Stimulated activated CD8-positive, alpha-beta memory T cell treated with anti-CD3 and anti-CD28 coated beads, Interleukin-7, amount 100 ng/mL, for 1 hour (primary cell): Measurements from ENCODE around the gene TEPSIN.

ENCODE experiments used
- DNase-seq, 2 donors: peaks; one replicate each; pipeline ENCODE4 v3.0.0-alpha.2; 2020; ENCODE audit warnings: low read depth in 2 of 2

The TEPSIN gene

GRCh38 chr17:81270279-81270678 is 31.4 kb upstream of the TEPSIN start:
- DNase-seq: no peak

DNA sequence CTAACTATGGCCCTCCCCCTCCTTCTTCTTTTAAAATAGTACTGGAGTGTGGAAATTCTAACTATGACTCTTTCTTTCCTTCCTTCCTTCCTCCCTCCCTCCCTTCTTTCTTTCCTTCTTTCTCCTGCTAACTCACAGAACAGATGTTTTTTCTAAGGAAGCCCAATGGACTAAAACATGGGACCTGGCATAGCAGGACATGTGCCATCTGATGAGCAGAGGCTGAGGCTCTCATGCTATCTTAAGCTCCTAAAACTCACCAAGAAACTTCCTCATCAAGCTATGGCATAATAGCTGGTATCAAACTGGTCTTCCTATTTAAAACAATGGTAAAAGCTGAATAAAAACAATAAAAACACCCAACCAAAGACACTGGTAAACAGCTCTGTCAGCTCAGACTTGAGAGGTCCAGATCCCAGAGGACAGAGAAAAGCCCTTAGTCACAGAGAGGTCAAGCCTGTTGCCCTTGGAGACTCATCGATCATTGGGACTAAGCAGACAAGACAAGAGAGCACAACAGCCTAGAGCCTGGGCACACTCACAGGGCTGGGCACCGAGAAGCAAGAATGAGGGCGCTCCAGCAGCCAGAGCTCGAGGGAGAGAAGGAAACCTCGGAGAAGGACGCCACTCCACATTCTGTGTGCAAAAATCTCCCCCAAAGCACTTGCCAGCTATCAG is 28.7 kb upstream of the TEPSIN start:
- no peak for DNase-seq

DNA sequence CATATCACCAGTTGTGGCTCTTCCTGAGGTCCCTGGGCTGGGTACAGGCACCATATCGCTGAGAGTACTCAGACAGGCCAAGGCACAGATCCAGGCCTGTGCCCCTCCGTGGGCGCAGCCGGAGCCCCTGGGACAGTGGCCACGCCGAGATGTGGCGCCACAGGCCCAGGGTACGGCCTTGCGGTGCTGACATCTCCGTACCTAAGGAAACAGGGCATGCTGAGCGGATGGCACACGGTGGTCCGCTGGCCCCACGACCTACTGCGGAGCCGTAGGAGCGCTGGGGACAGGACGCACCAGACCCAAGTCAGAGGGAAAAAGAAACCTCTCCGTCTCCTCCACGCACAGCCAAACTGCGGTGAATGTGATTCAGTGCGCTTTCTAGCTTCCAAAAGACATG is 26.7 kb upstream of the TEPSIN start:
- no peak for DNase-seq

DNA sequence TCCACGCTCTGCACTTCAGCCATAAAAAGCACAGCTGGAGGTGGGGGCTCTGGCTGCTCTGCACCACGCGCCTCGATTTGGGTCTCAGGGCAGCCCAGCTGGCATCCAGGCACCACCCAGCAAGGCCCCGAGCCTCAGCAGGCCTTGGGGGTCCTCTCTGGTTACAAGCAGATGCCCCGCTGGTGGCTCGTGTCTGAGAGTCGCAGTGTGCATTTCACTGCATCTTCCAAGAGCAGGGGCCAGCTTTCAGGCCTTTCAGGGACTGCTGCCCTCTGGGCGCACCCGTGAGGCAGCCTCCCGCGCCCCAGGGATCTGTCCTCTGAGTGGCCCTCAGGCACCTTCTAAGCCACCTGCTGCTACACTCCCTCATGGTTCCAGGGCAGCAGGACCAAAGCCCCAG is 25.8 kb upstream of the TEPSIN start:
- DNase-seq: no peak

GRCh38 chr17:81263371-81264181 is 24.7 kb upstream of the TEPSIN start:
- no peak for DNase-seq

GRCh38 chr17:81261582-81262336 is 22.9 kb upstream of the TEPSIN start:
- DNase-seq: no peak

DNA sequence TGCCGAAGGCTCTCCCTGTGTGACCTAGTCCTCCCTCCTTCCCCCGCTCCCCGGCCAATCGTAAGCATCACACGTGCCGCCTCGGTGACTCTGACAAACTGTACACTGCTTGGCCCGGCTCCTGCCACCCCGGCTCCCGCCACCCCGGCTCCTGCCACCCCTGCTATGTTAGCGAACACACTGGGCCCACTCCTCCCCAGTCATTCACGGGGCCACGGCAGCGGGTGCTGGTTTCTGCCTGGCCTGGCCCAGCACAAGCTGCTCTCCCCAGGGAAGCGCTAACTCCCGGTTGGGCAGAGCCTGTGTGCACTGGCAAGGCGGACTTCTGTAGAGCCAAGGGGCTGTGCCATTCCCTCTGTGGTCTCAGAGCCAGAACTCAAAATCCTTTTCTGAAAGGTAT is 22.2 kb upstream of the TEPSIN start:
- DNase-seq: no peak

- no peak for DNase-seq
Measured at GRCh38 chr17:81260641-81261040, 21.8 kb upstream of the TEPSIN start.

DNA sequence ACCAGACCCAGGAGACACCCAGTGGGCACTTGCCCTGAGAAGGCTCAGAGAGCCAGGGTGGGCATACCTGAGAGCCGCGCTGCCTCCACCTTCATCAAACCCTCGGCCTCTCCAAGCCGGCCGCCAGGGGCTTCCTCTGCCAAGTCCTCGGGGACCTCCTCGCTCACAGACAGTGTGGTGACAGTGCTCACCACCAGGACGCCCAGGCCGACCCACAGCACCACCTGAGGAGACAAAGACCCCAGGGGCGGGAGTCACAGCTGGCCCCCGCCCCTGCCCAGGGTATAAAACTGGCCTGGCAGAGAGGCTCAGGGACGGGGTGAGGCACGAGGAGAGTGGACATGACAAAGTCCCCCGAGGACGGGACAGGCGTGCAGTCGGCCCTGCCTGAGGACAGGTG is 21.3 kb upstream of the TEPSIN start:
- DNase-seq: no peak

DNA sequence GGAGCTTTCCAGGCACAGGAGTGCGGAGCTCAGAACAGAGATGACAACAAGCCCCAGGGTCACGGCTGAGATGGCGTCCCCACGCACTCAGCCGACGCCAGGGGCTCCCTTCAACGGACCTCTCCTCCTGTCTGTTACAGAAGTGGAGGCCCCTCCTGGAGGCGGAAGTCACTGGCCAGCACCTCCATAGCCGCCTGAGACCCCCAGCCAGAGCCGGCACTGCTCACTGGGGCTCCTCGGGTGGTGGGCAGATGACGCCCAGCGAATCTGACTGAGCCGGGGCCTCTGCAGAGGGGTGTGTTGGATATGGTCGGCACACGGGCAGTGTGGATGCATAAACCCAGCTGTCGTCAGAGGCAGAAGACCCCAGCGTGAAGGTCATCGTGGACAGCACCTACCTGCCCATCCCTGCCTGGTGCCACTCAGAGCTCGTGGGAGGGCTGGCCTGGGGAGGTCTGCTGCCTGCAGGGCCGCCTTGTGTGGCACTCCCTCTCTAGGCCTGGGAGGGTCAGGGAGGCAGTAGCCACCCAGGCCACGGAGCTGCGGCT is 20.3 kb upstream of the TEPSIN start:
- DNase-seq: no peak

GRCh38 chr17:81258292-81258691 is 19.4 kb upstream of the TEPSIN start:
- no peak for DNase-seq

DNA sequence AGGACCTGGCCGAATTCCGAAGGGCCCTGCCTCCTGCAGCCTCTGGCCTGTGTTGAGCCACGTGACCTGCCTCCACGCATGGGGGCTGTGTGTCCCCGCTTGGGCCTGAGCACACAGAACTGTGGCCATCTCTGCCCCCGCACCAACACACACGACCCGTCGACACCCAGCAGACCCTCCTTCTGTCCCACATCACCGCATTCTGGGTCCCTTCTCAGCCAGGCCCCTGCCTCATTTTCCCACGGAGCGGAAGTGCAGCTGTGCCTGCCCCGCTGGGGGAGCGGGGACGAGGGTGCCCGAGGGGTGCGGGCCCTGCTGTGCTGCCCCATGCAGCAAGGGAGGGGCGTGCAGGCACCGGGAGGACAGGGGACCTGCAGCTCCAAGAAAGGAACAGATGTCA is 18.7 kb upstream of the TEPSIN start:
- no peak for DNase-seq

- no peak for DNase-seq
Measured at GRCh38 chr17:81256616-81257015, 17.8 kb upstream of the TEPSIN start.

GRCh38 chr17:81254955-81255717 is 16.3 kb upstream of the TEPSIN start:
- DNase-seq: no peak

GRCh38 chr17:81253358-81254131 is 14.7 kb upstream of the TEPSIN start:
- DNase-seq: peak; percentile 24 to 27

- no peak for DNase-seq
Measured at GRCh38 chr17:81252987-81253329, 14.1 kb upstream of the TEPSIN start.

DNA sequence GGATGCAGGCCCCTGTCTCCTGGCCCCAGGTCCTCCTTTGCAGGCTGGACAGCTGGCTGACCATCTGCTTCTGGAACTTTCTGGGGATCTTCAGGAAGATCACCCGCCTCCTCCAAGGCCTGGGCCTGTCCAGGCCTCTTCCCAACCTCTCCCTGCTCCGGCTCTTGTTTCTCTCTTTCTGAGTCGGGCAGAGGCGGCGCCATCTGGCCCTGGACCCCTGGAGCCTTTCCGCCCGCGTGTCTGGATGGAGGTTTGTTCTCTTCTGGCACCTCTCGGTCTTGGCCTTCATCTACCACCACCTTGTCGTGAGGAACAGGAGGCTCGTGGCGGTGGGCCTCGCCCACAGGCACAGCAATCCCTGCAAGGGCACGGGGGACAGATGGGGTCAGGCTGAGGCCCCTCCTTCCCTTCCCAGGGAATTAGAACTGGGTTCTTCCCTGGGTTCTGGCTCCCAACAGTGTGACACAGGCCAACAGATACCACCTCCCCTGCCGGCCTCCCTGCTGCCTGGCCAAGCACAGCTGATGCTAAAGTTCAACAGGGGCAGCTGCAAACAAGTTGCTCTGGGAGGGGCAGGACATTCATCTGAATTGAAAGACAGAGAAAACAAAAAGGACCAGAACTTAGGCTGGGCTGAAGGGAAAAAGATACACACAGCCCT is 13.6 kb upstream of the TEPSIN start:
- DNase-seq: no peak

DNA sequence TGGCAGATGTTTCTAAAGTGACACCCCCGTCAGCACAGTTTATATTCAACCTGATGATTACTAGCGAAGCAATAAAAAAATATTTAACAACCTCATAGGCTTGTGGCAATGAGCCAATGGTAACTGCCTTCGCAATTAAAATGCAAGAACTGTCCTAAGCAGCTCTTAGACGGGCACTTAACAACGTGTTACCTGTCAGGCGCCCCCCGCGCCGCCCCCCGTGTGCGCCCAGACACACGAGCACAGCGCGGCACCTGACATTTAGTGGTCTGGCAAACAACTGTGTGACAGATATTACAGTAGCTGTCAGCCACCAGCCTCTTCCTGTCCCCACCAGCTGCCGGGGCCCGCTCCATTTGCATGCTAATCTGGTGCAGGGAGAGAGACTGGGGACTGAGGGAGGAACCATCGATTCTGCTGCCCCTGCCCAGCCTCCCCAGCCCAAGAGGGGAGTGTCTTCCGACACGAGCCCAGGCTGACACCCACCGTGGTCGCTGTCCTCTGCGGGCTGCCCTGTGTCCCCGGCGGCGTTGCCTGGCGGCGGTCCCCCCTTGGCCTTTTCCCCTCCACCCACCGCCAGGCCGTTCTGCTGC is 12.9 kb upstream of the TEPSIN start:
- no peak for DNase-seq

GRCh38 chr17:81251094-81251708 is 12.3 kb upstream of the TEPSIN start:
- DNase-seq: no peak
